ENCODE results near the gene ERICH6B.

Gene ERICH6B

GRCh38 chr13:45601680-45602079 lies 13.9 kb downstream of the ERICH6B start:
- DNase-seq (ENCODE audit: low read depth), result no peak

DNA sequence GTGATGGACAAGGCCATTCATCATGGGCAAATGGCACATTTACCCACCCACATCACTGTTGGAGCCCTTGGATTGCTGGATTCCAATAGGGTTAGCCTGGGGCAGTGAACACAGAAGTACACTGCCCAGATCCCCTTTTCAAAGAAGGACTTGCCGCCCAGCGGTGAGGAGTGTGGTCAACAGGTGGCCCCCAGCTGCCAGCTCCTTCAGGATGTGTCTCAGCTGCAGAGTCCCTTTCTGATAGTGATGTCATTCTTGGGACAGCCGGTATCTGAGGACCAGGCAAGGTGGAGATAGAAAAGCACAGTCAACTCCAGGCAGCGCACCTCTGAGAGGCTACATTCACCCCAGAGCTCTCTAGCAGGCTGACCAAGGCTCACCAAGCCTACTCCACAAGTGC lies 16.9 kb downstream of the ERICH6B start:
- no peak for DNase-seq (ENCODE audit: low read depth)

DNA sequence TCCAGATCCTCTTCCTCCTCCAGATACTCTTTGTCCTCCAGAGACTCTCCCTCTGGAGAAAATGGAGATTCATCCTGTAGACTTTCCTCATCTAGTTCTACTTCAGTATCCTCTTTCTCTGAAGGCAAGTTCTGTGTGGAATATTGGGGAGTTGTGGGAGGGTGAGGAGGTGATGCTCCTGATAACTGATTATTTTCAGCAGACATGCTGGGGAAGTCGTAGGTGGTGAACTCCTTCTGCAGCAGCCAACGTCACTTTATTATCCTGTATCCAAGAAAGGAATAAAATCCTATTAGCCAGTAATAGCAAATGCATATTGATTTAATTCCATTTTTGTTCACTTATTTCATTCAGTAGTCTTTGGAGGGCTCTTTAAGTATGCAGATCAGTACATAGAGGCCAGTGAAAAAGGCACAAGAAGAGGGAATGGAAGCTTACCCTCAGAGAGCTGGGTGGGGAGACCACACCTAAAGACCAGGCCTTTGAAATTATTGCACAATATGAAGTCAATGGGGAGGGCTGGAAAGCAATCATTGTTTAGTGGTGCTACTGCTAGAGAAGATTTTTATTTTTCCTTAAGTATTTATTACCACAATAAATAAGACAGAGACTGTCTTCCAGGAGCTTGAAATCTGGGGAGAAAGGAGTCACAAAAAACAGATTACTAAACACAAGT lies 18.6 kb downstream of the ERICH6B start:
- DNase-seq (ENCODE audit: low read depth), result no peak

DNA sequence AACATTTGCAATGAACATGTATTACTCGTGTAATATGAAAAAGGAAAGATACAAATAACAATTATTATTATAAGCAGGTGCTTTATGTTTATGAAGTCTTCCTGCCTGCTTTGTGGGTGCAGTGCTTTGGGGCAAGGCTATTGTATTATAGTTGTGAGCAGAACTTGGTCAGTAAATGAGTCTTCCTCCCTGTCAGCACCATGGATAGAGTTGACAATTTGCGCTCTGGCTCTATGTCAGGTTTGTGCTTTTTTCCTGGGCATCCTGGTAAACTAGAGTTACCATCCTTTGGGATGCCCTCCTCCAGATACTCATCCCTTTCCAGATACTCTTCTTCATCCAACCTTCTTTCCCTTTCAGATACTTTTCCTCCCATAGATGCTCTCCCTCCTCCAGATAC lies 19.6 kb downstream of the ERICH6B start:
- no peak for DNase-seq (ENCODE audit: low read depth)

GRCh38 chr13:45594764-45595163 lies 20.8 kb downstream of the ERICH6B start:
- no peak for DNase-seq (ENCODE audit: low read depth)

GRCh38 chr13:45594227-45594626 lies 21.3 kb downstream of the ERICH6B start:
- no peak for DNase-seq (ENCODE audit: low read depth)

- DNase-seq (ENCODE audit: low read depth), result no peak
Observed at GRCh38 chr13:45592758-45593157, 22.8 kb downstream of the ERICH6B start.

DNA sequence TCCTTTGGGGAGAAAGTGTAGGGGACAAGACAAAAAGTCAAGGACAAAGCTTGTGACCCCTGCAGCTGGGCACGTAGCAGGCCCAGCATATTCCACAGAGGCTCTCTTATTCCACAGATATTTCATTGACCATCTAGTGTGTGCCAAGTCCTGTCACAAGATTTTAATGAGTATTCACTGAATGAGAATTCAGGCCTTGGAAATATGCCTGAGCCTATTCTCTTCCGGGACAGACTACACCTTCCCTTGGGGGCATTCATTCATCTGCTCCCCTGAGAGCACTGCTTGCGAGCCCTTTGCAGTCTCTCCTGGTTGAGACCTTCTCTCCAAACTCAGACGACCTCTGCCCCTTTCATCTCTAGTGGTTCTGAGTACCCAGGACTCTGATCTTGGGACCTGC lies 25.5 kb downstream of the ERICH6B start:
- no peak for DNase-seq (ENCODE audit: low read depth)

DNA sequence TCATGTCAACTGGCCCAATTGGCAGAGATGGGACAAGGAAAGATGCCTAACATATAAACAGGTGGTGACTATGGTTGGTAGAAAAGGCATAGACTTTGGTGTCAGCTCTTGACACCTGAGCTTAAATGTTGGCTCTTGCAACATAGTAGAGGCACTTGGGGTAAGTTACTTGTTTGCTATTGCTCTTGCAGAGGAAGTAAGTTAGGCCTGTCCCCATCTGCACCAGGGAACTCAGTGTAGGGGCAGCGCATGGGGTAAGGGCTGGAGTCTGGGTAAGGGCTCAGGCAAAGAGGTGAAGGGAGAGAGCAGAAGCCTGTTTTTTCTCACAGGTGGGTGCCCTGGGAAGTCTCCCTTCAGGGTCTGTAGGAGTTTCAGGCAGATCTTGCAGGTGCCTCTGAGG lies 27.6 kb downstream of the ERICH6B start:
- no peak for DNase-seq (ENCODE audit: low read depth)

- DNase-seq (ENCODE audit: low read depth), result no peak
Observed at GRCh38 chr13:45584816-45585215, 30.7 kb downstream of the ERICH6B start.

DNA sequence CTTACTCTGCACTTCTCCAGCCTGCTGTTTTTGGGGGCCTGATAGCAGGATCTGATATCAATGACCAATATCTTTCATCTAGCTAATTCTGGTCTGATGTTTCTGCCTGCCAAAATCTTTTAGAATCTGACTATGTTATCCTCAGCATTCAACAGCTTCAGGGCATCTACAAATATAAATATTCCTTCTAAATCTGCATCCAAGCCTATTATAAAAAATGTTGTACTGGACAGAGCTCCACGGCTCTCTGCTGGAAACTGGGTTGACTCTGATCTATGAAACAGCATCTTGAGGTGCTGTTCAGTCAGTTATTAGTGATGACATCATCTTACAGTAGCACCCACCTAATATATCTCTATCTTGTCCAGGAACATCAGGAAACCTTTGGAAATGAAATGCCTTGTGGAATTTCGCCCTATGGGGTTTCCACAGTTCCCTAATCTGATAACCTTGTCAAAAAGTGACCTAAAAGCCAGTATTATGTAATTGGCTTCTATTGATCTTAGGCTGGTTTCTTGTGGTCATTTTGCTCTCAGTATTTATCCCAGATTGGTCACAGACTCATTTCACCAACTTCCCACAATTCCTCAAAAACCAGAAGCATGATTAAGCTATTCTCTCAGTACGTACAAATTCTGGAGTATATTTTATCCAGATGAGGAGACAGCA lies 33.0 kb downstream of the ERICH6B start:
- DNase-seq (ENCODE audit: low read depth), result no peak

GRCh38 chr13:45576466-45576865 lies 39.1 kb downstream of the ERICH6B start:
- no peak for DNase-seq (ENCODE audit: low read depth)

GRCh38 chr13:45575830-45576180 lies 39.7 kb downstream of the ERICH6B start:
- DNase-seq (ENCODE audit: low read depth), result no peak

DNA sequence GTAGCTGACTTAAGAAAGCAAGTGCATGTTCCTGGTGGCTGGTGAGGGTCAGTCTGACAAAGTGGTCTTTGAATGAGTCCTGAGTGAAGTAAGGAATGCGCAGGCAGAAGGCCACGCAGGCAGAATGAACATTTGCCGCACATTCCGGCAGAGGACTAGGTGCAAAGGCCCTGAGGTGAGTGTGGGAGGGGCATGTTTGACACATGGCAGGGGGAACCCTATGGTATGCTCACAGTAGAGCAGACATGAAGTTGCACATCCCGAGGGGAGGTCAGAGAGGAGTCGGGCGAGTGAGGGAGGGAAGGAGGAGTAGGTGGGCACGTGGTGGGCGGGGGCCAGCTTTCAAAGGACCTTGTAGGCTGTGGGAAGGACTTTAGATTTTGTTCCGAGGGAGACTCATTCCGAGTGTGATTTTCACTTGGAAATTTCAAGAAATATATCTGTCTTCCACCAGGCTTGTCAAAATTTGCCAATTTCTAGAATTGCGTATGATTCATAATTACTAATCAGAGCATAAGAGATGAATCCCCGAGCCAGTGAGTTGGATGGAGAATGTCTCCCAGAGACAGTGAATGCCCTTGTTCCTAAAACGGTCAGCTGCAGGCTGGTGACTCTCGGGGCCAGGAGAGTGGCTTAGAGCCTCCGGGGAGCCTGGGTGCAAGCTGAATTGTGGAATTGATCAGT lies 40.3 kb downstream of the ERICH6B start:
- DNase-seq (ENCODE audit: low read depth), result no peak

DNA sequence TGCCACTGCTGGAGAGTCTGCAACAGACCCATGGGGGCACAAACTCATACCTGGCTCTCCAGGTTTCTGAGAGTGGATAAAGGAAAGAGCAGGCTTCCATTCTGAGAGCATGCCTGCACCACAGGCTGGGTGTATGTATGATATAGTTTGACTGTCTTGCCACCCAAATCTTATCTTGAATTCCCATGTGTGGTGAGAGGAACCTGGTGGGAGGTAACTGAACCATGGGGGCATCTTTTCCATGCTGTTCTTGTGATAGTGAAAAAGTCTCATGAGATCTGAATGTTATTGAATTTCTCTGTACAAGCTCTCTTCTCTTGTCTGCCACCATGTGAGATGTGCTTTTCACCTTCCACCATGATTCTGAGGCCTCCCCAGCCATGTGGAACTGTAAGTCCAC lies 50.2 kb downstream of the ERICH6B start:
- no peak for DNase-seq (ENCODE audit: low read depth)

DNA sequence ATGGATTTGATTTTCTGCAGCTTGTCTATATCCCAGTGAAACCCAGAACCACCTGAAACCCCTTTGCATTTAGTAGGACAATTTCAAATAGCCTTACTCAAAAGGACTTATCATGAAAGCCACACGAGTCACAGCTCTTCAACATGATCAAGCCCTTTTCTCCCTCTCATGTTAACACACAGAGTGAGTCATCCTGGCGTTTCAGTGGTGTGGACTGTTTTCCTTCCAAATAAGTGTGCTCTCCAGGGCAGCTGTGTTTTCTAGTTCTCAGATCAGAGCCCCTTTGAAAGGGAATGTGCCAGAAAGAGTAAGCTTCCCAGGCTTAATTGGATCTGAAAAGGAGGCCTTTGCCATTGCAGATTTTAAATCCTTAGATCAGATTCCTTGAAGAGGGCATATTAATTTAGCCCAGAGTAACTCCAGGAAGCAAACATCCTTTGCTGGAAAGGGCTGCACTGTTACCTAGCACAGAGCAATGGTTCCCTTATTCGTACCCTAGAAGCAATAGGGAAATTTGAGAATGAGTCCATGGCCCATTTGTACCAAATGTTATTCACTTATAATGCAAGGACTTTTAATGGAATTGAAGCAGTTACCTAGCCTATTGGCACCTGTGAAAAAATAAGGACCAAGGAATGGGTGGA lies 51.3 kb downstream of the ERICH6B start:
- no peak for DNase-seq (ENCODE audit: low read depth)

- DNase-seq (ENCODE audit: low read depth), result no peak
Observed at GRCh38 chr13:45554604-45555109, 60.9 kb downstream of the ERICH6B start.

- no peak for DNase-seq (ENCODE audit: low read depth)
Observed at GRCh38 chr13:45548281-45548680, 67.3 kb downstream of the ERICH6B start.

- DNase-seq (ENCODE audit: low read depth), result no peak
Observed at GRCh38 chr13:45546410-45546765, 69.2 kb downstream of the ERICH6B start.

GRCh38 chr13:45545686-45546409 lies 69.7 kb downstream of the ERICH6B start:
- no peak for DNase-seq (ENCODE audit: low read depth)

DNA sequence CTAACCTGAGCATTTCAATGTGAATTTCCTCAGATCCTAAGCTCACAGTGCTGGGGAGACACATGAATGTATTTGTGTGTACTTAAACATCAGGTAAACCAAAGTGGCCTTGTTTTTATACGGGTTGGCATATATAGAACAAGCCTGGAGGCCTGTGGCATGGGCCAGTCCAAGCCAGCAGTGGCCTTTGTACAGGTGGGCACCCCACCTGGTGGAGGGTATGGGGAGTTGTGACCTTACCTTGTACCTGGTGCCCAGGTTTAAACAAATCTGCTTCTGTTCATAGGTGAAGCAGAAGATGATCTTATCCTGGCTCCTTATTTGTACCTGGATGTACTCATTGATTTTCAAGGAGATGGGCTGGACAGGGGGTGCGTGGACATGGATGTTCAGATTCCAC lies 71.0 kb downstream of the ERICH6B start:
- no peak for DNase-seq (ENCODE audit: low read depth)

DNA sequence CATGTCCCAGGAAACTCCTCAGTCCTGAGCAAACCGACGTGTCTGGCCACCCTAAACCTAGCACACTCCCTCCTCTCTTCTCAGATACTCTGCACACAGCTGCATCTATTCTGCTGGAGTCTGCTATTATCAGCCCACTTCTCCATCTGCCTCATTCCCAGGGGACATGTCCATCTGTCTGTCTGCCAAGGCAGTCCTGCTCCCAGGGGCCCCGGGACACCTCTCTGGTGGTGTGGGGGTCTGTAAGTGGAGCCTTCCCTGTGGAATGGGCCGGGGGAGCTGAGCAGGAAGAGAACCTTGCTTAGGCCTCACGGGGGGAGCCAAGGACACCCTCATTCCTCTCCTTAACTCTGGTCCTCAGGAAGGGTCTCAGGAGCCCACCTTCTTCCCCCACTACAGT lies 72.7 kb downstream of the ERICH6B start:
- DNase-seq (ENCODE audit: low read depth), result no peak

Data from activated T-helper 9 cell treated with anti-CD3 and anti-CD28 coated beads, Interleukin-2, amount 50 U/mL, for 16 hours (primary cell).